PC-3 (cell line): ENCODE results near the gene CDC34. TPM values are rescaled to one million over a fixed set of nuclear protein-coding genes. Genes with fewer than 3 reads are reported as not detected.
A peak's percentile ranks its signal among the peaks of the same experiment; 100 is the strongest.

Experiments
- ATAC-seq: fragments of 200-7000 bp; cut with Tn5 transposase; 2 replicates; pipeline ENCODE4 v1.9.1; 2020; ENCODE audit warnings: mild to moderate bottlenecking, moderate library complexity
- BruUV-seq: library from RNA; stranded (reverse); fragments of 400-500 nt; replicated peaks from 2 replicates; lab custom pipeline; 2021; lab: Mats Ljungman, UMichigan
- CTCF ChIA-PET: fragments of 300-600 bp; sonication (Branson Sonifier 250); formaldehyde crosslinking; loops from one replicate; lab custom pipeline; 2022; ENCODE audit warnings: antibody characterized with exemption; lab: Charles Lee
- POLR2A ChIA-PET: fragments of 300-600 bp; sonication (Branson Sonifier 250); formaldehyde crosslinking; loops from one replicate; lab custom pipeline; 2022; ENCODE audit warnings: antibody characterized with exemption; ENCODE audit not compliant: unreplicated experiment; lab: Charles Lee
- DNase-seq: peaks from one replicate; pipeline ENCODE4 v3.0.0-alpha.2; 2015
- H2AFZ ChIP-seq: fragments of 300-600 bp; sonication (generic); 2 replicates; pipeline ENCODE4 v1.6.0; 2016; ENCODE audit warnings: antibody characterized with exemption, low read length
- H3F3A ChIP-seq: fragments of 300-600 bp; sonication (generic); one replicate; pipeline ENCODE4 v1.6.0; 2017; ENCODE audit warnings: antibody characterized with exemption, low read length, control low read depth, mild to moderate bottlenecking; ENCODE audit not compliant: unreplicated experiment
- H3K27ac ChIP-seq: fragments of 300-600 bp; sonication (generic); 2 replicates; pipeline ENCODE4 v1.5.1; 2016; ENCODE audit warnings: mild to moderate bottlenecking, low read length
- H3K27me3 ChIP-seq: fragments of 300-600 bp; sonication (generic); 2 replicates; pipeline ENCODE4 v1.6.1; 2016; ENCODE audit warnings: low read length, mixed read lengths
- H3K36me3 ChIP-seq: fragments of 300-600 bp; sonication (generic); 2 replicates; pipeline ENCODE4 v1.6.1; 2016; ENCODE audit warnings: low read depth, mixed run types, low read length, mixed read lengths
- H3K4me1 ChIP-seq: fragments of 300-600 bp; sonication (generic); 2 replicates; pipeline ENCODE4 v1.5.1; 2016; ENCODE audit warnings: low read length; ENCODE audit not compliant: insufficient read depth
- H3K4me2 ChIP-seq: fragments of 300-600 bp; sonication (generic); 2 replicates; pipeline ENCODE4 v1.6.0; 2016; ENCODE audit warnings: low read length
- H3K4me3 ChIP-seq: fragments of 300-600 bp; sonication (generic); 2 replicates; pipeline ENCODE4 v1.5.1; 2016; ENCODE audit warnings: mild to moderate bottlenecking, low read length, mixed read lengths
- H3K79me2 ChIP-seq: fragments of 300-600 bp; sonication (generic); 2 replicates; pipeline ENCODE4 v1.6.1; 2017; ENCODE audit warnings: low read length, mixed read lengths
- H3K9ac ChIP-seq: fragments of 300-600 bp; sonication (generic); 2 replicates; pipeline ENCODE4 v1.6.0; 2016; ENCODE audit warnings: mild to moderate bottlenecking, low read length
- H3K9me2 ChIP-seq: fragments of 300-600 bp; sonication (generic); replicated peaks from 2 replicates; pipeline ENCODE4 v1.6.1; 2016; ENCODE audit warnings: mixed run types, low read length, mixed read lengths
- H3K9me3 ChIP-seq: fragments of 300-600 bp; sonication (generic); 2 replicates; pipeline ENCODE4 v1.6.1; 2016; ENCODE audit warnings: low read length, mixed read lengths
- H4K20me1 ChIP-seq: fragments of 300-600 bp; sonication (generic); 2 replicates; pipeline ENCODE4 v1.6.1; 2016; ENCODE audit warnings: low read length, mixed read lengths
- EZH2 ChIP-seq: fragments of 300-600 bp; sonication (generic); IDR thresholded peaks from one replicate; pipeline ENCODE4 v1.6.1; 2017; ENCODE audit warnings: antibody characterized with exemption, mild to moderate bottlenecking, low read length; ENCODE audit not compliant: unreplicated experiment
- EZH2phosphoT487 ChIP-seq: fragments of 300-600 bp; sonication (generic); IDR thresholded peaks from 2 replicates; pipeline ENCODE4 v1.6.1; 2018; ENCODE audit warnings: mild to moderate bottlenecking, antibody characterized with exemption, low read length, borderline replicate concordance
- intact Hi-C: fragments of 100-400 bp; cut with micrococcal nuclease; formaldehyde crosslinking; loops from 2 replicates; pipeline ENCODE4 v1.9.0; 2023
- total RNA-seq: library from RNA; depleted of rRNA; stranded (reverse); fragments of >200 nt; gene quantifications from 2 replicates; pipeline ENCODE4 v1.2.3, GENCODE V29; 2014
- TF ChIP-seq, protein P1 (sequence below): fragments of 300-600 bp; sonication (generic); conservative IDR thresholded peaks from 2 replicates; pipeline ENCODE4 v1.5.1; 2017; ENCODE audit warnings: antibody characterized with exemption, low read depth, mild to moderate bottlenecking, low read length

Gene CDC34
- total RNA-seq, 1 experiment from 2014 or later: 119 TPM

DNA sequence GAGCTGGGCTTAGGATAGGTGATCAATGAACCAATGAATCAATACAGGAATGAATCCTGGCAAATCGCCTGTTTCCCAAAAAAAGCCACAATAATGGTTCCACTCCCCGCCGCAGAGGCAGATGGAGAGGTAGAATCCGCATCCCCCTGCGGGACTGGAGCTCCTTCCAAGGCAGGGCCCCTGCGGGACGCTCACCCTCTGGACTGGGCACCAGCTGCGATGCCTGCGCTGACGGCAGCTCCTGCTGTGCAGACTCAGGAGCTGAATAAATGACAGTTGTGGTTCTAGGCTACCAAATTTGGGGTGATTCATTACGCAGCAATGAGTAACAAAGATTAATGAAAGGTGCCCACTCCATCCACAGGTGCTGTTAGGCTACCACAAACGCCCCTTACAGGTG, 8.8 kb upstream of the CDC34 start:
- no peak overlapping the region for H3K4me3 ChIP-seq
- POLR2A ChIA-PET: no interaction called here
- intact Hi-C loops: no loop called here

DNA sequence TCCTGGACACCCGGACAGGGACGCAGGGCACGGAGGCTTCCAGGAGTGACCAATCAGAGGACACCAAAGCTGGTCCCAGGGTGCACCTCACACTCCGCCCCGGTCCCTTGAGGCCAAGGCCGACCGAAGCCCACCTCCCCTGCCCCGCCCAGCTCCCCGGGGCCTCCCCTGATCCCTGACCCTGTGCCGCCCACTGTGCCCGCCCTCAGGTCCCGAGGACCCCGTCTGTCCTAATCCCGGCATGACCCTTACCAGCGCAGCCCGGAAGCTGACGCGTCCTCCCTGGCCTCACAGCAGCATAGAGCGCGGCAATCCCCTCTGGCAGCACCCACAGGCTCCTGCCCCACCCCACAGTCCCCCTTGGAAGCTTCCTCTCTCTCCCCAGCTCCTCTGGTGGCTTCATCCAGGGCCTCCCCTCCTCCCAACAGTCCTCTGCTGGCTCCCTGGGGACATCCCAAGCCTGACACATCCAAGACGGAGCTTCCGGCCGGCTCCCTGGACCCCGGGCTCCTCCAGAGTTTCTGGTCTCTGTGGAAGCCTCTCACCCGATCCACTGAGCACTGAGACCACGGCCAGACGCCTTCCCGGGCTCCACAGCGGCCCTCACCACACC, 7.4 kb upstream of the CDC34 start:
- no peak overlapping the region for H3K4me3 ChIP-seq
- intact Hi-C loops: no loop called here
- no peaks in the 10 kb centered on the region for H3K9me2 ChIP-seq
- no peaks in the 10 kb centered on the region for H3F3A ChIP-seq
- ATAC-seq: peak; percentile 54
- BruUV-seq: no TSS peak
- H3K79me2 ChIP-seq: no peaks in the 10 kb centered on the region
- H3K36me3 ChIP-seq: no peaks in the 10 kb centered on the region
- no peak for DNase-seq
- TF ChIP-seq, protein P1, sequence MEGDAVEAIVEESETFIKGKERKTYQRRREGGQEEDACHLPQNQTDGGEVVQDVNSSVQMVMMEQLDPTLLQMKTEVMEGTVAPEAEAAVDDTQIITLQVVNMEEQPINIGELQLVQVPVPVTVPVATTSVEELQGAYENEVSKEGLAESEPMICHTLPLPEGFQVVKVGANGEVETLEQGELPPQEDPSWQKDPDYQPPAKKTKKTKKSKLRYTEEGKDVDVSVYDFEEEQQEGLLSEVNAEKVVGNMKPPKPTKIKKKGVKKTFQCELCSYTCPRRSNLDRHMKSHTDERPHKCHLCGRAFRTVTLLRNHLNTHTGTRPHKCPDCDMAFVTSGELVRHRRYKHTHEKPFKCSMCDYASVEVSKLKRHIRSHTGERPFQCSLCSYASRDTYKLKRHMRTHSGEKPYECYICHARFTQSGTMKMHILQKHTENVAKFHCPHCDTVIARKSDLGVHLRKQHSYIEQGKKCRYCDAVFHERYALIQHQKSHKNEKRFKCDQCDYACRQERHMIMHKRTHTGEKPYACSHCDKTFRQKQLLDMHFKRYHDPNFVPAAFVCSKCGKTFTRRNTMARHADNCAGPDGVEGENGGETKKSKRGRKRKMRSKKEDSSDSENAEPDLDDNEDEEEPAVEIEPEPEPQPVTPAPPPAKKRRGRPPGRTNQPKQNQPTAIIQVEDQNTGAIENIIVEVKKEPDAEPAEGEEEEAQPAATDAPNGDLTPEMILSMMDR: no peak
- no peak for TF ChIP-seq EZH2
- TF ChIP-seq EZH2phosphoT487: no peak
- no peaks in the 10 kb centered on the region for H4K20me1 ChIP-seq
- H3K9me3 ChIP-seq: no peaks in the 10 kb centered on the region
- POLR2A ChIA-PET: no interaction called here
- no peak overlapping the region for H3K9ac ChIP-seq
- no peak overlapping the region for H2AFZ ChIP-seq
- no peak overlapping the region for H3K4me2 ChIP-seq
- CTCF ChIA-PET: no interaction called here
- no peak overlapping the region for H3K27ac ChIP-seq
- no peaks in the 10 kb centered on the region for H3K27me3 ChIP-seq
- no peaks in the 10 kb centered on the region for H3K4me1 ChIP-seq

More for the DNA sequence above, 8.8 kb upstream of the CDC34 start:
- no peak overlapping the region for H3K4me2 ChIP-seq
- H3K9me3 ChIP-seq: no peaks in the 10 kb centered on the region
- H3F3A ChIP-seq: no peaks in the 10 kb centered on the region
- no peaks in the 10 kb centered on the region for H4K20me1 ChIP-seq
- H3K9me2 ChIP-seq: no peaks in the 10 kb centered on the region
- DNase-seq (no peak), ATAC-seq (no peak)
- no TSS peak for BruUV-seq
- CTCF ChIA-PET: no interaction called here
- H3K4me1 ChIP-seq: no peaks in the 10 kb centered on the region
- no peak overlapping the region for H2AFZ ChIP-seq
- no peaks in the 10 kb centered on the region for H3K79me2 ChIP-seq
- H3K27ac ChIP-seq: no peak overlapping the region
- no peak for TF ChIP-seq EZH2
- TF ChIP-seq, protein P1: no peak
- TF ChIP-seq EZH2phosphoT487: no peak
- H3K9ac ChIP-seq: no peak overlapping the region
- no peaks in the 10 kb centered on the region for H3K27me3 ChIP-seq
- no peaks in the 10 kb centered on the region for H3K36me3 ChIP-seq

DNA sequence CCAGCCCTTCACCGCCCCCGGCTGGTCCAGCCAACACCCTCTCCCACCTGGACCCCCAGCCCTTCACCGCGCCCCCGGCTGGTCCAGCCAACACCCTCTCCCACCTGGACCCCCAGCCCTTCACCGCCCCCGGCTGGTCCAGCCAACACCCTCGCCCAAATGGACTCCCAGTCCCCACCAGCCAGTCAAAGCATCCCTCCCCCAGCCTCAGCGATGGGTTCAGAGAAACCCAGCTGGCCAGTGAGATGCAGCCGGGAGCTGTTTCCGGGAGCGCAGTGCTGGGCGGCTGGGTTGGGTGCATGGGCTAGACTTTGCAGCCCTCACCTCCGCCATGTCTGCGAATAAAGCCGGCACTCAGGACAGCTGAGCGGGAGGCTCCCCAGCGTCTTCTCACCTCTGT, 6.5 kb upstream of the CDC34 start:
- no peak overlapping the region for H3K27ac ChIP-seq
- POLR2A ChIA-PET: no interaction called here
- BruUV-seq: no TSS peak
- H4K20me1 ChIP-seq: no peaks in the 10 kb centered on the region
- no peaks in the 10 kb centered on the region for H3K79me2 ChIP-seq
- DNase-seq (no peak), ATAC-seq (peak; percentile 52; the same call in 1 of the 2 replicates)
- TF ChIP-seq EZH2 (no peak), EZH2phosphoT487 (no peak)
- TF ChIP-seq, protein P1: no peak
- no peaks in the 10 kb centered on the region for H3K9me2 ChIP-seq
- H3K36me3 ChIP-seq: no peaks in the 10 kb centered on the region
- intact Hi-C loops: no loop called here
- H3K9ac ChIP-seq: no peak overlapping the region
- no peaks in the 10 kb centered on the region for H3K9me3 ChIP-seq
- H3K4me1 ChIP-seq: no peaks in the 10 kb centered on the region
- no peaks in the 10 kb centered on the region for H3F3A ChIP-seq
- H2AFZ ChIP-seq: no peak overlapping the region
- no peak overlapping the region for H3K4me3 ChIP-seq
- CTCF ChIA-PET: no interaction called here
- H3K27me3 ChIP-seq: no peaks in the 10 kb centered on the region
- 0 out of 2 replicates have a peak overlapping the region, but pooled peaks have one; percentile 2 for H3K4me2 ChIP-seq
